CD4-positive, alpha-beta T cell treated with Interleukin-4 for 4 hours (primary cell): Measurements from ENCODE around the gene MCRS1.

Source experiments
- DNase-seq: peaks from one replicate; pipeline ENCODE4 v3.0.0-alpha.2; 2020

MCRS1 gene

GRCh38 chr12:49554266-49554665, 13.7 kb downstream of the MCRS1 start:
- no peak for DNase-seq

- DNase-seq: peak; percentile 53
These were observed 14.3 kb downstream of the MCRS1 start for GRCh38 chr12:49553512-49554088.

- no peak for DNase-seq
These were observed 15.0 kb downstream of the MCRS1 start for GRCh38 chr12:49552899-49553298.

GRCh38 chr12:49552425-49552824, 15.5 kb downstream of the MCRS1 start:
- DNase-seq: no peak

GRCh38 chr12:49552014-49552413, 15.9 kb downstream of the MCRS1 start:
- no peak for DNase-seq

- DNase-seq: no peak
These were observed 17.2 kb downstream of the MCRS1 start for GRCh38 chr12:49550693-49551252.

- DNase-seq: no peak
These were observed 17.9 kb downstream of the MCRS1 start for GRCh38 chr12:49549735-49550692.

- DNase-seq: peak; percentile 15
These were observed 18.9 kb downstream of the MCRS1 start for GRCh38 chr12:49548822-49549648.

GRCh38 chr12:49548481-49548821, 19.5 kb downstream of the MCRS1 start:
- DNase-seq: no peak

GRCh38 chr12:49547090-49547690, 20.8 kb downstream of the MCRS1 start:
- no peak for DNase-seq

GRCh38 chr12:49546481-49546880, 21.5 kb downstream of the MCRS1 start:
- DNase-seq: no peak

GRCh38 chr12:49545815-49546214, 22.1 kb downstream of the MCRS1 start:
- DNase-seq: no peak

- no peak for DNase-seq
These were observed 23.8 kb downstream of the MCRS1 start for GRCh38 chr12:49543914-49544815.

GRCh38 chr12:49543221-49543913, 24.6 kb downstream of the MCRS1 start:
- no peak for DNase-seq

GRCh38 chr12:49542592-49543160, 25.3 kb downstream of the MCRS1 start:
- DNase-seq: no peak

GRCh38 chr12:49541911-49542505, 25.9 kb downstream of the MCRS1 start:
- DNase-seq: no peak

GRCh38 chr12:49541140-49541861, 26.6 kb downstream of the MCRS1 start:
- no peak for DNase-seq

- no peak for DNase-seq
These were observed 27.5 kb downstream of the MCRS1 start for GRCh38 chr12:49540229-49541139.
